ENCODE results near the gene NXT1.

Gene NXT1

DNA sequence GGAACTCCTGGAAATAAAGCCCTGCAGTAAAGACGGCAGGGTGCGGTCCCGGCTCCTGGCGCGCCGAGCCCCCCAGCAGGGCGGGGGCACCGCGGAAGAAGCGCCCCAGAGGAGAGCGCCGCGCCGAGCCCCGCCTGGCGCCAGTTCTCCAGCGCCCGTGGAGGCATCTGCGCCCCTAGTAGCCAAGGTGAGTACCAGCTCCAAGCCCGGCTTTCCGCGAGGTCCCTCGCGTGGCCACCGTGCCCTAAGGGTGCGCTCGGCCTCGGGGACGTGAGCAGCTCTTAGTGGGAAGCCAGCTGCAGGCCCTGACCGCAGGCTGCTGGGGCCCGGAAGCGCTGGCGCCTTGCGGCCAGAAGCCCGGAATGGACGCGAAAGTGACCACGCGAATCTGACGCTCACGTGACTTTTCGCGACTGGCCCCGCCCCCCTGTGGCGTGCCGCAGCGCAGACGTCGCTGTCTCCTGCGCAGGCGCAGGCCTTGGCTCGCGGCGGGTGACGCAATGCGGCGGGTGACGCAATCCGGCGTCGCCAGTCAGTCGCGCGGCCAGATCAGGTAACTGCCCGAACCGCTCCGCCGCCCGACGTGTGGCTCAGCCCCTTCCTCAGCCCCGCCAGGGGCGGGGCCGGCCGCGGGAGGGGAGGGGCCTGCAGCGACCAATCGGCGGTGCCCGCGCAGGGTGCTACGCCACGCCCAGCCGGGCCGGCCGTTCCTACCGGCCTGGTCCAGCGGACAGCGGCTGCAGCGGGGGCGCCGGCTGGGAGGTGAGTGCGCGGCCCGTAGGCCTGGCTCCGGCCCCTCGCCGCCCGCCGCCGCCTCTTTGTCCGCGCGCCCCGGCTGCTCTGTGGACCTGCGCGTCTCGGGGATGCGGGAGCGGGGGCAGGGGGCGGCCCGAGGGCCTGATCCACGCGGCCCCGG is 11.1 kb downstream of the NXT1 start, which contains the start of gene GZF1:
GZF1 (plus strand) TSS at position 707 of the 916 bp plus-strand sequence. CDS start 2,202 bp downstream, outside the sequence.
- DNase-seq: peak; percentile 93

DNA sequence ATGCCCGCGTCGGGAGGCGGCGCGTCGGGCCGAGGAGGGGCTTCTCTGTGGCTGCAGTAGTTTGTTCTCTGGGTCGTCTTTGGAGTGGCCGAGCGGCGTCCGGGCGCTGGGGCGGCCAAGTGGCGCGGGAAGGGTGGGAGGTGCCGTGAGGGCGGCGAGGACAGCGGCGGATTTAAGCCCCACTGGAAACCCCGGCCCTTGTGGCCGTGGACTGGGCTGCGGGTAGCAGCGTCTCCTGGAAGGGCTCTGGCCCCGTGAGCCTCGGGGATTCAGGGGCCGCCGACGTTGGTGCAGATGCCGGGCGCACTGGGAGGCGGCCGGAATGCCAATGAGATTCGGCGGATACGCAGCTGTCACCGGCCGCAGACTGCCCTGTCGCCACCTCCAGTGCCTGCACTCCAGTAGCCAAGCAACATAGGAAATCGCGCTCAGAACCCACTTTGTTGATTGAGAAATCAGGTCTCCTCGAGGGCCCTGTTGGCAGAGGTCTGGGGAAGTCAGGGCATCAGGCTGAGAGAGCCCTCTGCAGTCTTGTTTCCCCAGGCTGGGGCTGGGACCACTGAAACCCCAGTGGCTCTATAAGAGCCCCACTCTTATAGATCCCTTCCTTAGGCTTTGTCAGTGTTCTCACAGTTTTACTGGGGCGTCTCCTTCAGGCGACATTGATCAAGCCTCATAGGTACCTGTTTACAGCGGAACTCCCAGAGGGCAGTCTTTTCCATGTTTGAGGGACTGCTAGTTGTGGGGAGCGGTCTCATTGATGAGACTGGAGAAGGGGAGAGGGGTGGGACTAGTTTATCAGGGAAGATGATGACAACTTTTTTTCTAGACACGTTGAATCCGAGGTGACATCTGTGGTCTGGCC is 12.0 kb downstream of the NXT1 start:
- no peak for DNase-seq

DNA sequence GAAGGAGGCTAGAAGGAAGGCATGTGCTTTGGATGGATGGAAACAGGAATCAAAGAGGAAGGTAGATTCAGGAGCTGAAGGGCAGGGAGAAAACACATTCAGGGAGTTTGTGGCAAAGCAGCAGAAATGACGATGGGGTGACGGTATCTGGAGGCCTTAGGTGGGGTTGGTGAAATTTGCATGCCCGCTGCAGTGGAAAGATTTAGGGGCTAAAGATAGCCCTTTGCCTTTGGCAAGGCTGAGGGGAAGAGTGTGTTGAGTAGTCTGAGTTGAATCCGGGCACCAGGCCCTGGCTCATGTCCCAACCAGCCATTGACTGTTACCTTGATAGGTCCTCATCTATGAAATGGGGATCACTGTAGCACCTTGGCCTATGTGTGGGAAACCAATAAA is 12.7 kb downstream of the NXT1 start:
- no peak for DNase-seq

DNA sequence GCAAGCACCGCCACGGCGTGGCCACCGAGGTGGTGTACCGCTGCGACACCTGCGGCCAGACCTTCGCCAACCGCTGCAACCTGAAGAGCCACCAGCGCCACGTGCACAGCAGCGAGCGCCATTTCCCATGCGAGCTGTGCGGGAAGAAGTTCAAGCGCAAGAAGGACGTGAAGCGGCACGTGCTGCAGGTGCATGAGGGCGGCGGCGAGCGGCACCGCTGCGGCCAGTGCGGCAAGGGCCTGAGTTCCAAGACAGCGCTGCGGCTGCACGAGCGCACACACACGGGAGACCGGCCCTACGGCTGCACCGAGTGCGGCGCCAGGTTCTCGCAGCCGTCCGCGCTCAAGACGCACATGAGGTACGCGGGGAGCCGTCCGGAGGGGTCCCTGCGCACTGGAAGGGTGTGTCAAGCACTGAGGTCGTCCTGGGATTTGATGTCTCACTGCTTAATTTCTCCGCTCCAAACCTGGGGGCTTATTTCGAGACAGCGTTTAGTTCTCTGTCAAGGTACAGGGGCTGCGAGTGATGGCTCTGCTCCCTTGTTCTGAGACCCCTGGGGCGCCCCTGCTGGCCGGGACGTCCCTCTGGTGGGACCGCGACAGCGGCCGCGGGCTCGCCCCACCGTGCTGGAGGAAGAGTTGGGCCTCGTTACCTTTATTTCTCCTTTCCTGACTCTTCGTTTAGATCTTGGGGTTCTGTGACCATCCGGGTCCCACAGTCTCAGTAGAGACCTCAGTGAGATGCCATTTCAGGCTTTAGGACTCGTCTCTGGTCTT is 15.0 kb downstream of the NXT1 start:
- no peak for DNase-seq

DNA sequence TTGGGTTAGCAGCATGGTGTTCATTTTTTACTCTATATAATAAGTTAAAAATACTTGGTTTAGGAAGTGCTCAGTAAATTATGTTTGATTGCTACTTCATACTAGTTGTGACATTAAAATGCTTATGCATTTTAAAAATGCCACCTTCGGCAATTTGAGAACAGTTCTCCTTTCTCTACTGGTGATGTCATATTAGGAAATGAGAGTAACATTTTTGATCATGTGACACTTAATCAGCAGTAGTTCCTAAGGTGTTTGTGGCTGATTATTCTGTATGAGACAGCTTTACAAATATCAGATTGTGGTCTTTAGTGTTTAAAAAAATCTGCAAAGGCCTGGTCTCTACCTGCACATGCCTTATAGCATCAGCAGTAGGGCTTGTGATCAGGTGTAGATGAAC is 15.8 kb downstream of the NXT1 start:
- DNase-seq: no peak

DNA sequence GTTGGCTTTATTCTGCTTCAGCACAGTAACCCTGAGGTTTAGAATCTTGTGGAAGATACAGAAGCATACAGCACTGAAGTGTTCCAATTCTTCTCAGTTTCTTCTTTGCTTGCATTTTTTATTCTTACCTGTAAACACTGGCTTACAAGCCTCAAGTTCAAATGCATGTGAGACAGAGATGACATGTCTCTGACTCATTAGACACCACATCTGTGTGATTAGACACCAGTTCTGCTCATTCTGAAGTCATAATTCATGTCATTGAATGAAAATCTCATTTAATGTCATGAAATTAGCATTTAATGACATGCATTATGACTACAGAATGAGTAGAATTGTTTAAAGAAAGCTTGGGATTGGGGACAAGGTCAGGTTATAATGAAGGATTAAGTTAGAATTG is 17.2 kb downstream of the NXT1 start:
- DNase-seq: no peak

DNA sequence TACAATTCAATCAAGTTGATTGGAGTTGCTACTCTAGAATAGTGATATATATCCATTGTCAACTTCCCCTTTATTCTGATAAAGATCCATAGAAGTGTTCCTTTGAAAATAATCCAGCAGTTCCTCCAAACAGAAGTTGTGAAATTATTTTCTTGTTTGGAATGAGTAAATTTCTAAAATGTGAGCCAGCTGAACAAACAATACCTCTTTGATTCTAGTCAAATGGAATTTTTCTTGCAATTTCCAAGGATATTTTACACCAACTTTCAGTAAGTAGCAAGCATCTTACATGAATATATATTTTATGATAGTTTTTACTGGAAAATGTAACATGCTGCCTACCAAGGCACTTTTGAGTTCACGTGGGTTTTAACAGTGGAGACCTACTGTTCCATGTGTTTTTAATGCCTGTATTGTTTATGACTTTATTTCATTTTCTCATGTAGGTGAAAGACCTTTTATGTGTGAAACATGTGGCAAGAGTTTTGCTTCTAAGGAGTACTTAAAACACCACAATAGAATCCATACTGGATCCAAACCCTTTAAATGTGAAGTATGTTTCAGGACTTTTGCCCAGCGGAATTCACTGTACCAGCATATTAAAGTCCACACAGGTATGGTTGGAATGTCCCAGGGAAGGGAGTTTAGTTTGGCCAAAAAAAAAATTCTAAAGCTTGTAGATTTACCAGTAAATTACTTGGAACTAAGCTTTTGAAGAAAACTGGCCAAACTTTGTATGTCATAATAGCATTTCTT is 17.9 kb downstream of the NXT1 start:
- DNase-seq: no peak

DNA sequence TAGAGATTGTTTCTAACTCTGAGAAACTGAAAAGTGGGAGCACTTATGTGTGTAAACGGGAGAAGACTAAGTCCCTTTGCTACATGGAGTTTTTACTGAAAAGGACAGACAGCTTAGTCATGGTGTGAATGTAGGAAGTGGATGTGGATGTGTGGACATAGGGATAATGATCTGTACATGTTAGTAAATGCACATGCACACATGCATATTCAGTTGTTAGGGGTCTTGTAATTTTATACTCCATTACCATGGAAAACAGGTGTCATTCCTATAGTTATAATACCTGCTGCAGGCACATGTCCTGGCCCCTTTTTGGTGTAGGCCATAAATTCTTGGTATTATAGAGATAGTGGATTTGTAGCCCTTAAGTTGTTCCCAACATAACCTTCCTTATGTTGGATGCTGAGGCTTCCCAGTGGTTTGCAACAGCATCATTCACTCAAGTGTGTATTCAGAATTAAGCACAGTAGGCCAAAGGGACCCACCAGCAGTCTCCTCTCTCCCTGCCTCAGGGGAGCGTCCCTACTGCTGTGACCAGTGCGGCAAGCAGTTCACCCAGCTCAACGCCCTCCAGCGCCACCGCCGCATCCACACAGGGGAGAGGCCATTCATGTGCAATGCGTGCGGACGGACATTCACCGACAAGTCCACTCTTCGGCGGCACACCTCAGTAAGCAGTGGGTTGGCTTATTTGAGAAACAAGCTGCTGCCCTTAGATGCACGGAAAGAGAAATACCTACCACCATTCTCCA is 18.7 kb downstream of the NXT1 start:
- DNase-seq: no peak

DNA sequence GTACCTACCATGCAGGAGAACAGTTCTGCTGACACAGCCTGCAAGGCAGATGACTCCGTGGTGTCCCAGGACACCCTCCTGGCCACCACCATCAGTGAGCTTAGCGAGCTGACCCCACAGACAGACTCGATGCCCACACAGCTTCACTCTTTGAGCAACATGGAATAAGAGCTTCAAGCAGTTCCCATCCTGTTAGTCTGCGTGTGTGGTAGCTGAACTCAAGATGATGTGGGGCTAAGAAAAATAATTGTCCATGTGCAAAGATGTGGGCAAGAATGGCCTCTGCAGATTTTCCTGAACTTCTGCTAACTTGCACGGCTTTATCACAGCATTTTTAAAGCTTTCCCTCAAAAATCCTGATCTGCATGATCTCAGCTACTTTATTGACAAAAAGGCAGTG is 19.7 kb downstream of the NXT1 start:
- no peak for DNase-seq

DNA sequence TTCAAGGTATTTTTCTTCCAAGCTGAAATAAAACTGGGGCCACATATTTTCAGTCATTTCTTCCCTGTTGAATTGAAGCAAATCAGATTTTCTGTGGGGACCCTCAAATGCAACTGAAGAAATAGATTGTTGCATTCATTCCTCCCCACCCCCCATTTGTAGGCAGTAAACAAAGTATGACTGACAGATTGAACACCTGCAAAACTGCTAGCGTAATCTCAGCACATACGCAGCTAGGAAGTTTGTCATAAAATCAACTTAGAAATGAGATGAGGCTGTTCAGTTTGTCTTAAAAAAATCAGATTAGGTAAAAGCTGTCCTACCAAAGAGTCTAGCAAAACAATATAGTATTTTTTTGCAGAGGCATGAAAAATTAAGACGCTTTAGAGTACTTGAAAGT is 20.3 kb downstream of the NXT1 start:
- no peak for DNase-seq

DNA sequence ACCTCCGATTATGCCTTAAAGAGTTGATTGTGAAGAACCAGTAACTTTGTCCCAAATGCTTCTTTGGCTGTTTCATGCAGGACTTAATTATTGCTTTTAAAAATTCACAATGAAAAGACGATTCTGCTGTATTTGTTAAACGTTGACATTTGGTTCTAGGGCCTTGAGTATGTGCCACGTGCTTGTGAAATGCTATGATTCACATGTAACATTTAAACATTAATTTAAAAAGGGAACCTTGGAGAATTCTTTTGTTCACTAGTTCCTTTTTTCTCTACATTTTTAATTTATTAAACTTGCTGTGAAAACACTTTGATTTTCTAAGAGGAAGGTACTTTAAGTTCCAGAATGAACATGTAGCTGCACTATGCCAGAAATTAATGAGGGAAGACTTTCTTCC is 20.9 kb downstream of the NXT1 start:
- DNase-seq: no peak

DNA sequence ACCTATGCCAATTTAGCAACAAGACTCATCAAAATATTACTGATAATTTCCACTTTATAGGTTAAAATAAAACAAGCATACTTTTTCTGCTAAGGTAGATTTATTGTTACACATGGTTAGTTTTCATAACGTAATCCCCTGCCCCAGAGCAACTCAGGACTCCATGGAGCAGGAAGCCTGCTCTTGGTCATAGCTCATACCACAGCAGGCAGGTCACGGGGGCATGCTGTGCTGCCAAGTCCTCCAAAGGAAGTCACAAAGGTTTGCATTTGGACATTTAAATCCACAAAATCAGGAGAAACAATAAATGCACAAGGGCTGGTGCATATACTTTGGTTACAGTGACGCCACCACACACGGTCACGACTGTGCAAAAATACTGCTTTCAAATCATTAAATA is 23.9 kb downstream of the NXT1 start:
- DNase-seq: no peak

DNA sequence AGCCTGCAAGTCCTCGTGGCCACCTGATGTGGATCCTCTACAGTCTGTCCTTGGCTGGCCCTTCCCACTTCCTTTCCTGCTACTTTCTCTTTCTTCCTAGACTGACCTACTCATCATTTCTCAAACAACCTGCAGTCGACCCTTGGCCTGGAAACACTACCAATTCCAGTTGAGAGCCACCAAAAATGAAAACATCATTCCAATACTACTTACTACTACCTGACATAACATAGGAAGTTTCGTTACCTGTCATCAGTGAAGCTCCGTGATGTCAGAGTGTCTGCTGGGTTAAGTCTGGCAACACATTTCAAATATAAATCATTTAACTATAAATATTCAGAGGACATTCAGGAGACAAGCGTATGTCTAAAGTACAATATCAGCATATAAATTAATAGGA is 25.2 kb downstream of the NXT1 start:
- DNase-seq: no peak

DNA sequence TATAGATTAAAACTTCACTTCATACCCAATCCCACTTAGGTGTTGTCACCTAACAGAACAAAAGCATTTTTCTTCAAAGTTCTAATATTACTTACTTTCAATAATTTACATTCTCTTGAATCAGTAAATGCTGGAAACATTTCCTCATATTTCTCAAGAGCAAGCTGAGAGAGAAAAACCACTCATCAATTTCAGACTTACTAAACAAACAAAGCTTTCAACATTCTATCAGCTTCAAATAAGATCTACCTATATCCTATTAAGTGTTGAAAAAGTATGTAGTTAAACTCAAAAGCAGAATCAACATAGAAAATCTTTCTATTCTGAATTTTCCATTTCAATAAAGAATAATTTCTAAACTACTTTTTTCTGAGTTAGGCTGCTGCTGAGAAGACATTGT is 29.2 kb downstream of the NXT1 start:
- DNase-seq: no peak

DNA sequence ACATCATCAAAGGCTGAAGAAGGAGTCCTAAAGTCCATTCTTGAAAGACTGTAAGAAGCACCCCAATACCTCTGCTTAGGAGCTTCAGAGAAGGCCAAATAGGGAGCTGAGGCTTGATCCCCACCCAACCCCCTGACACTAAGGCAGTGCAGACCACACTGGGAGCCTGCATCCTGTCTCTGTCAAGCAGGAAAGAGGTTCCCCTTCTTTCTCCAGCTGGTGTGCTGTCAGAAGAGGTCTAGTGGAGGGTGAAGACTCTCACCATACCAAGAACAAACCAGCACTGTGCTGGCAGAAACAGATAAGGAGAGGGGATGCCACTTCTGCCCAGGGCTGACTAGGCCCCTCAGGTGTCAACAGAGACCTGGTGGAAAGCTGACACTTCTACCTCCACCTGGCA is 31.3 kb downstream of the NXT1 start:
- DNase-seq: no peak

DNA sequence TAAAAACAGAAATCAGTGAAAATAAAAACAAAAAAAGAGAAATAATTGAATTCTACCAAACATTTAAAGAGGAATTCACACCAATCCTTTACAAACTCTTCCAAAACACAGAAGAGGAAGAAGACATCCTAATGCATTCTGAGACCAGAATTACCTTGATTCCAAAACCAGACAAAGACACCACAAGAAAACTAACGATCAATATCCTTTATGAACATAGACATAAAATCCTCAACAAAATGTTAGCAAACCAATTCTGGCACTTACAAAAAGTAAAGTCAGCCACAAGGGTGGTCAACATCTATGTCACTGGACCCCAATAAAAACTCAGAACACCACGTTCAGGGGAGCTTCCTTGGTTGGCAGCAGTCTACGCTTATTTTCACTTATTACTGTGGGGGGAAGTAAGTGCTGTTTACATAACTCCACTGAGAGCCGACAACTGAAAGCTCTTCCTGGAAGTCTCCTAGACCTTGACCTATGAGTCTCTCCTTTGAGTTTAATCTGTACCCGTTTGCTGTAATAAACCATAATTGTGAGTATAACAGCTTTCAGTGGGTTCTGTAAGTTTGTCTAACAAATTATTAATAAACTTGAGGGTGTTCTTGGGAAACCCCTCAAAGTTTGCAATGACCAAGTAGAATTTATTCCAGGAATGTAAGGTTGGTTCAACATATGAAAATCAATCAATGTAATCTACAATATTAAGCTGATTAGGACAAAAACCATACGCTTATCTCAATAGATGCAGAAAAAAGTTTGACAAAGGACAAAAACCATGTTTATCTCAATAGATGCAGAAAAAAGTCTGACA is 35.9 kb downstream of the NXT1 start:
- no peak for DNase-seq

DNA sequence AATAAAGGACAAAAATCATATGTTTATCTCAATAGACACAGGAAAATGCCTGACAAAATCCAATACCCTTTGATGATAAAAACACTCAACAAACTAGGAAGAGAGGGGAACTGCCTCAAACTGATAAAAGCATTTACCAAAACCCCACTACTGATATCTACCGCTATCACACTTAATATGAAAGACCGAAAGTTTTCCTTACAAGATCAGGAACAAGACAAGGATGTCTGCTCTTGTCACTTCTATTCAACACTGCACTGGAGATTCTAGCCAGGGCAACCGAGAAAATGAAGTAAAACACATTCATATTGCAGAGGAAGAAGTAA is 36.5 kb downstream of the NXT1 start:
- no peak for DNase-seq

DNA sequence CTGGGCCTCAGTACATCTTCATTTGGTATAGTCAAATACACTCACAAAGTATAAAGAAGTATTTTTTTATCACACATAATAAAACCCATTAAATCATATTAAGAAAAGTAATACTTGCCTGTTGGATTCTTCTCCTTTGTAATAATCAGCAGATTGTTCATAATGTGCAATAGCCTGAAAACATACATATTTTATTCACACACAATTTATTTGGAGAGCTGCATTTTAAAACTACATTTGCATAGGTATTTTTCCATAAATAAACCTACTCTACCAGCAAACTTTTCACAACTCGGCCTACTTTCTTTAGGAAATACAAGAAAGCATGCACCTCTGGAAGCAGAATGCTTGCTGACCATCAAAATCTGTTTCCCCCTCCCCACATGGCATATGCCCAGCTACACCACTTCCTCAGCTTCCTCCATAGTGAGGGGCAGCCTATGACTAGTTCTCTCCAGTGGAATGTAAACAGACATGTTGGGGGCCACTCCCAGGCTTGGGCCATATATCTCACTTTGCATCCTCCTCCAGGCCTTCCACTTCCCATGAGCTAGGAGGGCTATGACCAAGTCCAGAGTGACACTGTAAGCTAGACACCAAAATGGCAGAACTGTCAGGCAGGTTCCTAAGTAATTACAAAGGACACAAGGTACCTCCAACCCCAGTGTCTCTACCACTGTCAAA is 39.6 kb downstream of the NXT1 start:
- no peak for DNase-seq

DNA sequence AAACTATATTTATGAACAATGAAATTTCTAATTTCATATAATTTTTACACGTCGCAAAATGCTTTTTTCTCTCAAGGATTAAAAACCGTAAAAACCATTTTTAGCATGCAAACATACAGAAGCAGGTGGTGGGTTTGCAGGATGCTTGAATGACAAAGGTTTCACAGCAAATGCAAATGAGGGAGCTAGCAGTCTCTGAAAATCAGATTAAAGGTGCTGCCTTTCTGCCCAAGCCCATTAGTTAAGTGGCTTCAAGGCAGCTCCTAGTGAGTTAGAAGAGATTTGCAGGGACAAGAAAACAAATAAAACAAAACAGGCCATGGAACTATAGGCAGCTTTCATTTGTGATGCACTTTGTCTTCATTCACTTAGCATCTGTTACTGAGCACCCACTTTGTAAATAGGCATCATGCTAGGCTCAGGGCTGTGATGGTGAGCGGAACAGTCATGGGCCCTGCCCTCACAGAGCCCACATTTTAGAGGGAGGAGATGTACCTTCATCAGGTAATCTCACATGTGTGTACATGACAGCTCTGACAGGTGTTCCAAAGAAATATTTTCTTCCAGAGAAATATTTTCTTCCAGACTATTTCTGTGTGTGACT is 41.2 kb downstream of the NXT1 start:
- no peak for DNase-seq
